H1 (cell line): ENCODE measurements around the gene PTH2R. TPM values are rescaled to one million over a fixed set of nuclear protein-coding genes. Genes with fewer than 3 reads are reported as not detected.

Experiments used
- CTCF ChIA-PET: fragments of 300-600 bp; sonication (Branson Sonifier 250); formaldehyde crosslinking; loops from one replicate; lab custom pipeline; 2021; ENCODE audit not compliant: partially characterized antibody; lab: Charles Lee
- POLR2A ChIA-PET: fragments of 300-600 bp; sonication (Branson Sonifier 250); formaldehyde crosslinking; loops from one replicate; lab custom pipeline; 2021; ENCODE audit warnings: inconsistent platforms; ENCODE audit not compliant: partially characterized antibody; lab: Charles Lee
- DNase-seq, 2 experiments: peaks; one replicate each; pipeline versions ENCODE4 v3.0.0 to v3.0.0-alpha.2; 2010 to 2022; ENCODE audit warnings: low spot score in 2 of 2, low read depth in 1 of 2, mixed read lengths in 1 of 2
- FAIRE-seq: peaks from 2 replicates; lab custom pipeline; 2011; peaks lifted over from hg19 to GRCh38; lab: Jason Lieb, UNC
- H2AFZ ChIP-seq: 2 replicates; pipeline ENCODE4 v1.8.1; 2012; ENCODE audit warnings: low read length, inconsistent platforms
- H2AK5ac ChIP-seq: 2 replicates; pipeline ENCODE4 v1.6.1; 2013; ENCODE audit warnings: low read depth, low read length
- H2BK120ac ChIP-seq: replicated peaks from 2 replicates; pipeline ENCODE3; 2013; ENCODE audit warnings: low read depth, low read length, inconsistent platforms
- H2BK12ac ChIP-seq: 2 replicates; pipeline ENCODE4 v1.6.1; 2013; ENCODE audit warnings: low read depth, low read length
- H2BK15ac ChIP-seq: 2 replicates; pipeline ENCODE4 v1.6.1; 2013; ENCODE audit warnings: low read length
- H2BK20ac ChIP-seq: 2 replicates; pipeline ENCODE4 v1.6.1; 2013; ENCODE audit warnings: low read length
- H2BK5ac ChIP-seq: 2 replicates; pipeline ENCODE4 v1.6.1; 2013; ENCODE audit warnings: low read depth, low read length
- H3K14ac ChIP-seq: 2 replicates; pipeline ENCODE4 v1.6.1; 2013; ENCODE audit warnings: inconsistent platforms; ENCODE audit not compliant: insufficient read length
- H3K18ac ChIP-seq: 2 replicates; pipeline ENCODE4 v1.6.1; 2013; ENCODE audit warnings: low read length; ENCODE audit errors: extremely low read depth
- H3K23ac ChIP-seq: 2 replicates; pipeline ENCODE4 v1.6.1; 2013; ENCODE audit warnings: inconsistent platforms; ENCODE audit not compliant: insufficient read length
- H3K23me2 ChIP-seq: 2 replicates; pipeline ENCODE4 v1.6.1; 2013; ENCODE audit warnings: low read depth, low read length
- H3K27ac ChIP-seq: 2 replicates; pipeline ENCODE4 v1.6.1; 2011; ENCODE audit warnings: low read depth, low read length, inconsistent platforms
- H3K27me3 ChIP-seq, 4 experiments: replicated peaks in 1 of 4; 1 replicate in 1 of 4; 2 replicates in 3 of 4; pipeline versions ENCODE4 v1.6.1 to v1.8.1; 2011 to 2013; ENCODE audit warnings: low read length in 3 of 4, mild to moderate bottlenecking in 3 of 4, inconsistent platforms in 2 of 4, mixed read lengths in 2 of 4, moderate library complexity in 1 of 4; ENCODE audit not compliant: control insufficient read depth in 3 of 4, insufficient read depth in 3 of 4; ENCODE audit errors: extremely low read depth in 1 of 4
- H3K36me3 ChIP-seq, 4 experiments: 2 replicates each; pipeline versions ENCODE4 v1.6.1 to v1.8.1; 2011 to 2013; ENCODE audit warnings: mild to moderate bottlenecking in 4 of 4, low read length in 3 of 4, moderate library complexity in 2 of 4, control low read depth in 1 of 4, inconsistent platforms in 1 of 4; ENCODE audit not compliant: insufficient read depth in 4 of 4, control insufficient read depth in 2 of 4
- H3K4ac ChIP-seq: replicated peaks from 2 replicates; pipeline ENCODE3; 2013; ENCODE audit warnings: low read length, low read depth, mixed read lengths, inconsistent platforms; ENCODE audit not compliant: insufficient read length
- H3K4me1 ChIP-seq, 4 experiments: replicated peaks in 1 of 4; 1 replicate in 1 of 4; 2 replicates in 3 of 4; pipeline versions ENCODE4 v1.6.1 to v1.8.1; 2011 to 2013; ENCODE audit warnings: low read length in 3 of 4, inconsistent platforms in 2 of 4, mixed read lengths in 1 of 4; ENCODE audit not compliant: insufficient read depth in 4 of 4, control insufficient read depth in 3 of 4
- H3K4me2 ChIP-seq, 2 experiments: 2 replicates each; pipeline versions ENCODE4 v1.6.1 to v1.8.1; 2011 to 2013; ENCODE audit warnings: low read depth in 2 of 2, low read length in 2 of 2, control low read depth in 1 of 2, inconsistent platforms in 1 of 2, mild to moderate bottlenecking in 1 of 2; ENCODE audit not compliant: insufficient read depth in 1 of 2
- H3K4me3 ChIP-seq, 4 experiments: fragments of 200-600, 300-600 bp in 1 of 4; sonication (generic), shearing (Covaris generic), sonication (Bioruptor Twin) in 1 of 4; 2 replicates each; pipeline versions ENCODE4 v1.5.1 to v1.8.1; 2011 to 2016; ENCODE audit warnings: low read length in 4 of 4, low read depth in 3 of 4, control low read depth in 2 of 4, inconsistent platforms in 2 of 4, mild to moderate bottlenecking in 2 of 4, mixed read lengths in 1 of 4, moderate library complexity in 1 of 4; ENCODE audit not compliant: insufficient read depth in 2 of 4; ENCODE audit errors: extremely low read depth in 1 of 4
- H3K56ac ChIP-seq: replicated peaks from 2 replicates; pipeline ENCODE3; 2013; ENCODE audit warnings: low read depth, mild to moderate bottlenecking, mixed read lengths, low read length, inconsistent platforms; ENCODE audit not compliant: insufficient read length
- H3K79me1 ChIP-seq: 2 replicates; pipeline ENCODE4 v1.6.1; 2013; ENCODE audit warnings: low read depth, low read length, control low read depth
- H3K79me2 ChIP-seq, 2 experiments: 2 replicates each; pipeline versions ENCODE4 v1.6.1 to v1.8.1; 2012 to 2013; ENCODE audit warnings: low read length in 2 of 2, mild to moderate bottlenecking in 2 of 2, inconsistent platforms in 1 of 2; ENCODE audit not compliant: insufficient read depth in 2 of 2, control insufficient read depth in 1 of 2
- H3K9ac ChIP-seq, 4 experiments: replicated peaks in 1 of 4; 1 replicate in 1 of 4; 2 replicates in 3 of 4; pipeline versions ENCODE4 v1.6.1 to v1.8.1; 2011 to 2013; ENCODE audit warnings: low read depth in 3 of 4, low read length in 3 of 4, control low read depth in 2 of 4, mild to moderate bottlenecking in 2 of 4, moderate library complexity in 2 of 4, inconsistent platforms in 1 of 4; ENCODE audit errors: extremely low read depth in 1 of 4
- H3K9me3 ChIP-seq, 2 experiments: 2 replicates each; pipeline versions ENCODE4 v1.6.1 to v1.8.1; 2012 to 2013; ENCODE audit warnings: mild to moderate bottlenecking in 2 of 2, moderate library complexity in 2 of 2, control low read depth in 1 of 2, inconsistent platforms in 1 of 2, low read depth in 1 of 2, low read length in 1 of 2, mixed read lengths in 1 of 2; ENCODE audit not compliant: insufficient read depth in 2 of 2
- H4K20me1 ChIP-seq, 2 experiments: replicated peaks in 1 of 2; 2 replicates each; pipeline versions ENCODE3 to v1.8.1; 2011 to 2013; ENCODE audit warnings: inconsistent platforms in 2 of 2, low read length in 2 of 2, mild to moderate bottlenecking in 1 of 2; ENCODE audit not compliant: insufficient read depth in 2 of 2, control insufficient read depth in 1 of 2
- H4K5ac ChIP-seq: 2 replicates; pipeline ENCODE4 v1.6.1; 2013; ENCODE audit warnings: low read length, low read depth, mixed read lengths, inconsistent platforms; ENCODE audit not compliant: insufficient read length
- H4K8ac ChIP-seq: 2 replicates; pipeline ENCODE4 v1.8.0; 2013; ENCODE audit warnings: mild to moderate bottlenecking, moderate library complexity, low read length, inconsistent platforms; ENCODE audit not compliant: insufficient read depth; ENCODE audit errors: extremely low read depth
- H4K91ac ChIP-seq: replicated peaks from 2 replicates; pipeline ENCODE3; 2013; ENCODE audit warnings: low read length, mixed read lengths, inconsistent platforms; ENCODE audit not compliant: insufficient read length
- ASH2L ChIP-seq: fragments of 200-600, 300-600 bp; sonication (generic); IDR thresholded peaks from one replicate; pipeline ENCODE4 v1.7.1; 2017; ENCODE audit warnings: low read length
- ATF3 ChIP-seq: IDR thresholded peaks from 2 replicates; pipeline ENCODE4 v1.6.1; 2011; ENCODE audit warnings: low read depth, mild to moderate bottlenecking, low read length; ENCODE audit not compliant: insufficient read depth
- BCL11A ChIP-seq, 2 experiments: IDR thresholded peaks; one replicate each; pipeline ENCODE4 v1.6.1; 2011; ENCODE audit warnings: low read depth in 2 of 2, low read length in 2 of 2, mild to moderate bottlenecking in 2 of 2
- CEBPB ChIP-seq: IDR thresholded peaks from 2 replicates; pipeline ENCODE4 v1.6.1; 2012; ENCODE audit warnings: low read depth, low read length
- CREB1 ChIP-seq: IDR thresholded peaks from 2 replicates; pipeline ENCODE4 v1.6.1; 2012; ENCODE audit warnings: inconsistent platforms
- KDM5A ChIP-seq: fragments of 200-600 bp; IDR thresholded peaks from 2 replicates; pipeline ENCODE4 v1.7.1; 2012; ENCODE audit warnings: mild to moderate bottlenecking, low read length, inconsistent platforms, mixed read lengths
- MAFK ChIP-seq: IDR thresholded peaks from 2 replicates; pipeline ENCODE4 v1.6.1; 2012; ENCODE audit warnings: low read depth, mild to moderate bottlenecking, improper control_type of control experiment, low read length
- PHF8 ChIP-seq: fragments of 200-600 bp; sonication (generic); conservative IDR thresholded peaks from 2 replicates; pipeline ENCODE4 v1.7.1; 2012; ENCODE audit warnings: low read depth, mild to moderate bottlenecking, inconsistent platforms, low read length, moderate library complexity
- POLR2A ChIP-seq, 2 experiments: IDR thresholded peaks; 1 replicate in 1 of 2; 2 replicates in 1 of 2; pipeline ENCODE4 v1.6.1; 2011; ENCODE audit warnings: low read depth in 2 of 2, low read length in 2 of 2, mild to moderate bottlenecking in 2 of 2; ENCODE audit errors: control extremely low read depth in 1 of 2
- POLR2AphosphoS5 ChIP-seq: IDR thresholded peaks from 2 replicates; pipeline ENCODE4 v1.6.1; 2011; ENCODE audit warnings: low read depth, low read length
- POU5F1 ChIP-seq: IDR thresholded peaks from 2 replicates; pipeline ENCODE4 v1.6.1; 2011; ENCODE audit warnings: low read depth, mild to moderate bottlenecking, low read length, moderate library complexity
- RNF2 ChIP-seq: fragments of 200-900, 300-1000 bp; sonication (generic); IDR thresholded peaks from 2 replicates; pipeline ENCODE4 v1.7.1; 2016; ENCODE audit warnings: borderline replicate concordance, low read depth, mild to moderate bottlenecking, antibody characterized with exemption, low read length; ENCODE audit not compliant: poor library complexity, severe bottlenecking; ENCODE audit errors: missing control alignments
- RXRA ChIP-seq: IDR thresholded peaks from 2 replicates; pipeline ENCODE4 v1.6.1; 2011; ENCODE audit warnings: low read depth, mild to moderate bottlenecking, low read length, moderate library complexity; ENCODE audit not compliant: insufficient read depth
- SIN3A ChIP-seq, 2 experiments: IDR thresholded peaks in 1 of 2; conservative IDR thresholded peaks in 1 of 2; 2 replicates each; pipeline ENCODE4 v1.6.1; 2011 to 2012; ENCODE audit warnings: low read length in 2 of 2, improper control_type of control experiment in 1 of 2, low read depth in 1 of 2, mild to moderate bottlenecking in 1 of 2
- SIRT6 ChIP-seq: IDR thresholded peaks from one replicate; pipeline ENCODE4 v1.7.1; 2012; ENCODE audit warnings: low read length, inconsistent platforms
- WGBS, 2 experiments: shearing (Covaris generic) in 1 of 2; methylation state at CpG; one replicate each; pipeline versions ENCODE4 v1.1.6 to v1.1.7; 2013 to 2015; ENCODE audit warnings: low lambda C conversion rate in 2 of 2, mixed read lengths in 2 of 2, inconsistent platforms in 1 of 2, low coverage in 1 of 2, missing lambda C conversion rate in 1 of 2; ENCODE audit not compliant: insufficient replicate concordance in 2 of 2, insufficient coverage in 1 of 2, insufficient read length in 1 of 2; ENCODE audit errors: extremely low coverage in 1 of 2, missing lambda C conversion rate in 1 of 2; 5-methylcytosine and 5-hydroxymethylcytosine counted together
- polyA plus RNA-seq, 7 experiments: library from polyadenylated mRNA; depleted of rRNA in 3 of 7; stranded (reverse) in 5 of 7; unstranded in 2 of 7; fragments of >200 nt in 5 of 7; fragments of 200-250 nt in 2 of 7; gene quantifications; 1 replicate in 5 of 7; 2 replicates in 1 of 7; 4 replicates in 1 of 7; pipeline versions ENCODE4 v1.2.1 to v1.2.3, GENCODE V29; 2011 to 2013; ENCODE audit warnings: missing spikeins in 2 of 7, mixed read lengths in 2 of 7
- total RNA-seq: library from RNA; stranded (reverse); fragmentation: NEBNext Ultra II Directional; extraction: Animal tissue kit (Norgen Biotek cat#: 25700); gene quantifications from 2 replicates; pipeline ENCODE4 v1.2.1, GENCODE V29; 2021

The PTH2R gene
- total and polyA plus RNA-seq, 2 of the 8 experiments (the other 6 are each of a cell fraction or from before 2014, with no cell fraction given): 0.19 to 0.38 TPM

GRCh38 chr2:208415255-208415654, 8.7 kb downstream of the PTH2R start:
- H3K4me3 ChIP-seq: no peak overlapping the region
- FAIRE-seq (no peak), DNase-seq (no peak)
- WGBS, 2 experiments: 91% methylated on average over 4 of the region's 4 CpGs; no CpG with 5 or more reads in 1 of the 2 experiments
- no peak overlapping the region for H2AK5ac ChIP-seq
- no peak overlapping the region for H2AFZ ChIP-seq
- H3K4me1 ChIP-seq: no peaks in the 10 kb centered on the region
- H3K4me2 ChIP-seq: no peak overlapping the region
- no peak overlapping the region for H3K56ac ChIP-seq
- POLR2A ChIA-PET: no interaction called here
- no peaks in the 10 kb centered on the region for H4K20me1 ChIP-seq
- H3K4ac ChIP-seq: no peak overlapping the region
- H3K23ac ChIP-seq: no peak overlapping the region
- no peaks in the 10 kb centered on the region for H3K27me3 ChIP-seq
- no peak overlapping the region for H2BK12ac ChIP-seq
- no peaks in the 10 kb centered on the region for H3K79me2 ChIP-seq
- H4K5ac ChIP-seq: no peak overlapping the region
- peaks cover 0 to 4% of the 10 kb centered on the region in 2 experiments; a peak in 1 of 4 replicates for H3K9me3 ChIP-seq
- H3K27ac ChIP-seq: no peak overlapping the region
- no peak overlapping the region for H3K18ac ChIP-seq
- no peaks in the 10 kb centered on the region for H3K79me1 ChIP-seq
- H2BK15ac ChIP-seq: no peak overlapping the region
- CTCF ChIA-PET: interaction anchor here (1.7 to 2.1 kb wide), 2 partner anchors 8 to 21 kb away, joined by 3 to 16 read pairs; partner anchors contain the start of gene PTH2R
- no peak overlapping the region for H4K91ac ChIP-seq
- TF ChIP-seq BCL11A (IDR thresholded peaks at IDR 0.05; ENCODE audit: low read depth in 2 of 2, low read length in 2 of 2): no peak
- TF ChIP-seq RXRA: no peak
- TF ChIP-seq KDM5A: no peak
- no peak for TF ChIP-seq CEBPB
- no peak for TF ChIP-seq PHF8
- no peak for TF ChIP-seq SIRT6
- no peak for TF ChIP-seq POLR2A (IDR thresholded peaks at IDR 0.05; ENCODE audit: control extremely low read depth in 1 of 2, low read depth in 2 of 2, low read length in 2 of 2)
- no peak for TF ChIP-seq RNF2
- TF ChIP-seq POLR2AphosphoS5: no peak
- TF ChIP-seq MAFK: no peak
- TF ChIP-seq ATF3: no peak
- no peak for TF ChIP-seq POU5F1
- TF ChIP-seq SIN3A (conservative IDR thresholded peaks at IDR 0.05 in 1 of 2, IDR thresholded peaks at IDR 0.05 in 1 of 2; ENCODE audit: low read depth in 1 of 2, low read length in 2 of 2): no peak
- no peak for TF ChIP-seq CREB1
- TF ChIP-seq ASH2L: no peak
- no peak overlapping the region for H2BK5ac ChIP-seq
- H3K14ac ChIP-seq: no peak overlapping the region
- no peak overlapping the region for H2BK20ac ChIP-seq
- no peaks in the 10 kb centered on the region for H3K36me3 ChIP-seq
- H4K8ac ChIP-seq: no peak overlapping the region
- H3K9ac ChIP-seq: no peak overlapping the region
- H3K23me2 ChIP-seq: no peaks in the 10 kb centered on the region; the same call in 1 of the 2 replicates
- no peak overlapping the region for H2BK120ac ChIP-seq
